Activated CD8-positive, alpha-beta memory T cell treated with anti-CD3 and anti-CD28 coated beads, Interleukin-2, amount 50 U/mL, for 24 hours (primary cell): ENCODE results near the gene GIPC1.
"Not testable (repeated sequence)": the region's sequence is repeated elsewhere in the genome, so short reads cannot be mapped to it uniquely, and the experiment has no call there.

Source experiments
- DNase-seq: peaks from one replicate; pipeline ENCODE4 v3.0.0-alpha.2; 2020; ENCODE audit errors: extremely low read depth

GIPC1 gene

DNA sequence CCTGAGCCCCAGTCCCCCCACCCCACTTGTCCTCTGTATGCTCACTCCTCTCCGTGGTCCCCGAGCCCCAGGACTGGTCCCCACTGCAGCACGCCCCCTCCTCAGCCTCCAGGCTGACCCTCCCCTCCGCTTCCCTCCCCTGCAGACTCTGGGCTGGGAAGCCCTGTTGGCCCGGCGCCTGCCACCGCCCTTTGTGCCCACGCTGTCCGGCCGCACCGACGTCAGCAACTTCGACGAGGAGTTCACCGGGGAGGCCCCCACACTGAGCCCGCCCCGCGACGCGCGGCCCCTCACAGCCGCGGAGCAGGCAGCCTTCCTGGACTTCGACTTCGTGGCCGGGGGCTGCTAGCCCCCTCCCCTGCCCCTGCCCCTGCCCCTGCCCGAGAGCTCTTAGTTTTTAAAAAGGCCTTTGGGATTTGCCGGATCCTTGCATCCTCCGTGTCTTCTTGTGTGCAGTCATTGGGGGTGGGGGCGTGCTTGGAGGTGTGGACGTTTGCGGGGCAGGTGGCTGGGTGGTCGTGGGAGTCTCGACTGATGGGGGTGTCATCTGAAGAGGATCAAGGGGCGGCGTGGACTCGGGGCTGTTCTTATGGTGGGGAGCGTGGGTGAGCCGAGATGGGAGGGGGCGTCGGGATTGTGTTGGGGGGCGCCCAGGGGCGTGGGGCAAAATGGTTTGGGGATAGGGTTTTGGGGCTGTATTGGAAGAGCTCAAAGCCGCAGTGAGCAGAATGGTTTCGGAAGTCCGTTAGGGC lies 24.3 kb downstream of the GIPC1 start:
- DNase-seq: no peak

DNA sequence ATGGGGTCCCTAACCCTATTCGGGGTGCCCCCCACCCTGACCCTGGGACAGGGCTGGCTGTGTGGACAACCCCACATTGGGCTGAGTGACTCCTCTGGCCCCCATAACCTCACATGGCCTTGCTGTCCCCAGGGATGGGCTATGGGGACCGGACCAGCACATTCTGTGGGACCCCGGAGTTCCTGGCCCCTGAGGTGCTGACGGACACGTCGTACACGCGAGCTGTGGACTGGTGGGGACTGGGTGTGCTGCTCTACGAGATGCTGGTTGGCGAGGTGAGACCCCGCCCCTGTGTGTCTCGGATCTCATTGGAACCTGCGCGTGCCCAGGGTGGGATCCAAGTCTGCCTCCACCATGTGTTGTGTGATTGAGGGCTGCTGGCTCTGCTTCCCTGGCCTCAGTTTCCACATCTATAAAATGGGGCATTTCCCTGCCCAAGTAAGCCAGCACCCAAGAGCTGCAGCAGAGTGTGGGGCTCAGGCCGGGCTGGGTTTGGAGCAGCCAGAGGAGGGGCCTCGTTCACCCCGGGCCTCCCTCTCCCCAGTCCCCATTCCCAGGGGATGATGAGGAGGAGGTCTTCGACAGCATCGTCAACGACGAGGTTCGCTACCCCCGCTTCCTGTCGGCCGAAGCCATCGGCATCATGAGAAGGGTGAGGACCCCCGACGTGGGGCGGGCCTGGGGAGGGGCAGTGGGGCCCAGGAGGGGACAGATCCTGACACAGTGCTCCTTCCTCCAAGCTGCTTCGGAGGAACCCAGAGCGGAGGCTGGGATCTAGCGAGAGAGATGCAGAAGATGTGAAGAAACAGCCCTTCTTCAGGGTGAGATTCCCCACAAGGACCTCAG lies 25.7 kb downstream of the GIPC1 start:
- DNase-seq: no peak

DNA sequence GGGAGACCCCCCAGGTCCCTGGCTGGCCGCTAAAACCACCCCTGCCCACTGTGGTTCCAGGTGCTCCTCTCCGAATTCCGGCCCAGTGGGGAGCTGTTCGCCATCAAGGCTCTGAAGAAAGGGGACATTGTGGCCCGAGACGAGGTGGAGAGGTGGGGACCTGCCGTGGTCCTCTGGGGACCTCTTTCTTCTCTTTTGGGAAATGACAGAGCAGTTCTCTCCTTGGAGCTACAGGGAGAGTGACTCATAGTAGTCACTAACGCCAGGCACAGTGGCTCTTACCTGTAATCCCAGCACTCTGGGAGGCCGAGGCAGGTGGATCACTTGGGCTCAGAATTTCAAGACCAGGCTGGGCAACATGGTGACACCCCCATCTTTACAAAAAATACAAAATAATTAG lies 28.1 kb downstream of the GIPC1 start:
- no peak for DNase-seq

- no peak for DNase-seq
Measured at GRCh38 chr19:14467391-14467790, 28.5 kb downstream of the GIPC1 start.

DNA sequence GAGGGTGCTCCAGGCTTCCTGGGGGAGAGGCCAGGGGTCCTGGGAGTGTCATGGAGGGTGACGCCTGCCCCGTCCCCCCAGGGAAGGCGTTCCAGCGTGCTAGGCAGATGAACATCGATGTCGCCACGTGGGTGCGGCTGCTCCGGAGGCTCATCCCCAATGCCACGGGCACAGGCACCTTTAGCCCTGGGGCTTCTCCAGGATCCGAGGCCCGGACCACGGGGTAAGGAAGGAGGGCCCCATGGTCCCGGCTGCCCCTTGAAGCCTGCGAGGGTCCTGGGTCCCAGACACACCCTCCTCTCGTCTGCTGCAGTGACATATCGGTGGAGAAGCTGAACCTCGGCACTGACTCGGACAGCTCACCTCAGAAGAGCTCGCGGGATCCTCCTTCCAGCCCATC lies 32.2 kb downstream of the GIPC1 start:
- no peak for DNase-seq

DNA sequence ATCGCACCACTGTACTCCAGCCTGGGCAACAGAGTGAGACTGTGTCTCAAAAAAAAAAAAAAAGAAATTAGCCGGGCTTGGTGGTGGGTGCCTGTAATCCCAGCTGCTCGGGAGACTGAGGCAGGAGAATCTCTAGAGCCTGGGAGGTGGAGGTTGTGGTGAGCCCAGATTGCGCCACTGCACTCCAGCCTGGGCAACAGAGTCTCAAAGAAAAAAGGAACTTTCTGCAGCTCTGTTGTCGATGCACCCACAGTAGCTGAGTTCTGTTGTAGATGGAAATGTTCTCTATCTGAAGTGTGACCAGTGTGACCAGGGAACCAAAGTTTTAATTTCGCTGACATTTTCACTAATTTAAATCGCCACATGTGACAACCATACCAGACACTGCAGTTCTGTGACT lies 33.5 kb downstream of the GIPC1 start:
- DNase-seq: not testable (repeated sequence)

DNA sequence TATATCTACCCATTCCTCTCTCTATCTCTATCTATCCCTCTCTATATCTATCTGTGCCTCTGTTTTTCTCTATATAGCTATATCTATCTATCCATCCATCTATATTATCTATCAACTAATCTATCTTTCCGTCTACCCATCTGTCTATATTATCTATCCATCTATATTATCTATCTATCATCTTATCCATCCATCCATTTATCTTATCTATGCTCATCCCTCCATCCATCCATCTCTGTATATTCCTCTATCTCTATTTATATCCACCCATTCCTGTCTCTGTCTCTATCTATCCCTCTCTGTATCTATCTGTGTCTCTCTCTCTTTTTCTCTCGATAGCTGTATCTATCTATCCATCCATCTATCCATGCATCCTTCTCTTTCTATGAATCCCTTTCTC lies 35.0 kb downstream of the GIPC1 start:
- no peak for DNase-seq

DNA sequence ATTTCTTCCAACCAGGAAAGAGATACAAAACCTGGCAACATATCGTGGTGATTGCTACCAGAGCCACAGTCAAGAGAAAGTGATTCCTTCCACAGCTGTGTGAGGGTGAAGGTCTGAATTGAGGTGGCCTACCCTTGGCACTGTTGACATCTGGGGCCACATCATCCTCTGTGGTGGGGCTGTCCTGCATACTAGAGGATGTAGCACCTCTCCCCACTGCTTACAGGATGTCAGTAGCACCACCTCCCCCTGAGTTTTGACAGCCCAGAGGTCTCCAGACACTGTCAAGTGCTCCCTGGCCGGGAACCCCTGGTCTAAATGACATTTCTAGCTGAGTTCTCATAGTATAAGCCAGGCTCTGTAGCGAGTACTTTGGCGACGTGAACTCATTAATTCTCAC lies 36.2 kb downstream of the GIPC1 start:
- no peak for DNase-seq

GRCh38 chr19:14452303-14452702 lies 43.6 kb downstream of the GIPC1 start:
- DNase-seq: not testable (repeated sequence)

GRCh38 chr19:14450876-14451275 lies 45.1 kb downstream of the GIPC1 start:
- no peak for DNase-seq

- peak; percentile 47 for DNase-seq
Measured at GRCh38 chr19:14450168-14450874, 45.6 kb downstream of the GIPC1 start.

GRCh38 chr19:14449321-14449720 lies 46.6 kb downstream of the GIPC1 start:
- DNase-seq: no peak

GRCh38 chr19:14446336-14447036 lies 49.4 kb downstream of the GIPC1 start:
- DNase-seq: no peak

DNA sequence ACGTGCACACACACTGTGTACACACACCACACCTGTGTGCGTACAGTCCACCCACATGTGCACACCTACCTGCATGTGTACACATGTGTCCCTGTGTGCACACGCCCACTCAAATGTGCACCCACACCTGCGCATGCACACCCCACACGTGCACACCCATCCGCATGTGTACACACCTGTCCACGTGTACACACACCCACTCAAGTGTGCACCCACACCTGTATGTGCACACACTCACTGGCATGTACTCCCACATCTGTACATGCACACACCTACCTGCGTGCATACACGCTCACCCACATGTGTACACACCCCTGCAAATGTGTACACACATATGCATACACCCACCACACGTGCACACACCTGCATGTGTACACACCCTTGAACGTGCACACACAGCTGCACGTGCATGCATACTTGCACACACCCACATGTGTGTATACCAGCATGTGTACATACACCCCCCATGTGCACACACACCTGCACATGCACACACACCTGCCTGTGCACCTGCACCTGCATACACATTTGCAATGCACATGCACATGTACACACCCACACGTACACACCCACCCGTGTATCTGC lies 52.2 kb downstream of the GIPC1 start:
- DNase-seq: no peak

DNA sequence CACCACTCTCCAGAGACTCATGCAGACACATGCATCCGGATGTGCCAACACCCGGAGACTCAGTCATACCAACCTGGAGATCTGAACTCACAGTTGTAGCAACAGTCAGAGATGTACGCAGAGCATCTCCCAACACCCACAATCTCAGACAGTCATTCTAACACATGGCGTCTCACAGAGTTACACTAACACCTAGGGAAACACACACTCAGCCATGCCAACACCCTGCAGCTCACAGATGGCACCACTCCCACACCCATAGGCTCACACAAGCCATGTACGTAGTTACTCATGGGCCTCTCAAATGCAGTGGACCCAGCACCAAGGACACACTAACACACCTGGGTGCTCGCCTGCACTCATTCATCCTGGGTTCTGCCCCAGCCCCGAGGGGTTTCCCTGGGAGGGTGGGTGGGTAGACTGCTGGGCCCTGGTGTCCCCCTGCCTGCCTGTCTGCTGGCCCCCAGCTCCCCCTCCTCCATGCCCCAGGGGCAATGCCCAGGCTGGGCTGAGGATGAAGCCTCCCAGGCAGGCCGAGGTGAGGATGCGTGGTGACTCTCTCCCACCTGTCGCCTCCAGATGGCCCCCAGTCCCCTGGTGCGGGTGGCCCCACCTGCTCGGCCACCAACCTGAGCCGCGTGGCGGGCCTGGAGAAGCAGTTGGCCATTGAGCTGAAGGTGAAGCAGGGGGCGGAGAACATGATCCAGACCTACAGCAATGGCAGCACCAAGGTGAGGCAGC lies 52.9 kb downstream of the GIPC1 start:
- DNase-seq: no peak

DNA sequence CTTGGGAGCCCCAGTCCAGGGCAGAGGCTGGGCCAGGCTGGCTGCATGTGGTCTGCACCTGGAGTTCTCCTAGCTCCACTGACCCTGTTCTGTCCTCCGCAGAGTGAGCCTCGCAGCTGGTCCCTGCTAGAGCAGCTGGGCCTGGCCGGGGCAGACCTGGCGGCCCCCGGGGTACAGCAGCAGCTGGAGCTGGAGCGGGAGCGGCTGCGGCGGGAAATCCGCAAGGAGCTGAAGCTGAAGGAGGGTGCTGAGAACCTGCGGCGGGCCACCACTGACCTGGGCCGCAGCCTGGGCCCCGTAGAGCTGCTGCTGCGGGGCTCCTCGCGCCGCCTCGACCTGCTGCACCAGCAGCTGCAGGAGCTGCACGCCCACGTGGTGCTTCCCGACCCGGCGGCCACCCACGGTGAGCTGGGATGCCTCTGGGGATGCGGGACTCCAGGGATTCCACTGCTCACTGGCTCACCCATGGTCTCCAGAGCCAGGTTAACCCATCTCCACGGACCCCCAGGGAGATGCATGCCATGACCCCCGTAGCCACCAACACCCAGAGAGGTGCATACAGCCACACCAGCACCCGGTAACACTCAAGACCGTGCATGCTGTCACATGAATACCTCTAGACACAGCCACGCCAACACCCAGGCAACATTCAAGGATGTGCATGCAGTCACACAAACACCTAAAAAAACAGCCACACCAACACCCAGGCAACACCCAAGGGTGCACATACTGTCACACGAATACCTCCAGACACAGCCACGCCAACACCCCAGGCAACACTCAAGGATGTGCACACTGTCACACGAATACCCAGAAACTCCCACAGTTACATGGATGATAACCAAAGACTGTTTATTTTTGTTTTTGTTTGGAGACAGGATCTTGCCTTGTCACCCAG lies 54.6 kb downstream of the GIPC1 start:
- no peak for DNase-seq

DNA sequence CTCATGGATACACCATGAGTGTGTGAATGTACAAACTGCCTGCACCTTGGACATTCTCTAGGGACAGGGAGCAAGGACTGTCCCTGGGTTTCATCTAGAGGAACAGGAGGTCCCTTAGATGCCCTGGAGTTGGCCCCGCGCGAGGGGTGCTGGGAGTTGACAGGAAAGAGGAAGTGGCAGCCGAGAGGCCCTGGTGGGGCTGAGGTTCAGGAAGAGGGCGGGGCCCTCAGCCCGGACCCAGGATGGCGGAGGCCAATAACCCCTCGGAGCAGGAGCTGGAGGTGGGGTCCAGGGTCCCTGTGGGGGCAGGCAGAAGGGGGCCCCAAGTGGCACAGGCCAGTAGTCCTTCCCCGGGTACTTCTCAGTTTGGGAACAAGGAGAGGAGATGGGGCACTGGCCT lies 55.9 kb downstream of the GIPC1 start:
- peak; percentile 50 for DNase-seq

- no peak for DNase-seq
Measured at GRCh38 chr19:14439014-14439413, 56.9 kb downstream of the GIPC1 start.

GRCh38 chr19:14437578-14438140 lies 58.3 kb downstream of the GIPC1 start:
- DNase-seq: no peak
